GM12878 (cell line): Measurements from ENCODE around the gene ARHGAP20. TPM values are rescaled to one million over a fixed set of nuclear protein-coding genes. Genes with fewer than 3 reads are reported as not detected.

Source experiments
- ATAC-seq: fragments of 200-7000 bp; cut with Tn5 transposase; 3 replicates; pipeline ENCODE4 v1.9.1; 2020; ENCODE audit warnings: mild to moderate bottlenecking, moderate library complexity
- BruUV-seq: library from RNA; stranded (reverse); fragments of 400-500 nt; replicated peaks from 2 replicates; lab custom pipeline; 2021; lab: Mats Ljungman, UMichigan
- CTCF ChIA-PET: fragments of 300-600 bp; sonication (Branson Sonifier 250); formaldehyde crosslinking; extraction: SDS; loops from one replicate; lab custom pipeline; 2021; ENCODE audit warnings: inconsistent platforms; lab: Yijun Ruan, JAX
- POLR2A ChIA-PET: fragments of 350-600 bp; formaldehyde crosslinking; extraction: SDS; loops from one replicate; lab custom pipeline; 2021; ENCODE audit warnings: inconsistent platforms; lab: Charles Lee
- RAD21 ChIA-PET: fragments of 300-600 bp; sonication (Branson Sonifier 250); formaldehyde crosslinking; loops from one replicate; lab custom pipeline; 2023; ENCODE audit warnings: antibody characterized with exemption; ENCODE audit not compliant: unreplicated experiment; lab: Charles Lee
- SMC1A ChIA-PET: fragments of 300-600 bp; sonication (Branson Sonifier 250); formaldehyde crosslinking; loops from one replicate; lab custom pipeline; 2023; ENCODE audit not compliant: unreplicated experiment, uncharacterized antibody; lab: Charles Lee
- DNase-seq: peaks from one replicate; pipeline ENCODE4 v3.0.0-alpha.2; 2011; ENCODE audit warnings: low read depth, low spot score
- FAIRE-seq: peaks from 3 replicates; lab custom pipeline; 2011; peaks lifted over from hg19 to GRCh38; lab: Jason Lieb, UNC
- H2AFZ ChIP-seq: 2 replicates; pipeline ENCODE4 v1.6.0; 2011; ENCODE audit warnings: low read depth, low read length, control low read depth; ENCODE audit not compliant: control insufficient read depth
- H3K27ac ChIP-seq: 2 replicates; pipeline ENCODE4 v1.5.1; 2011; ENCODE audit warnings: control low read depth; ENCODE audit not compliant: control insufficient read depth, insufficient read depth
- H3K27me3 ChIP-seq, 2 experiments: replicated peaks in 1 of 2; 2 replicates each; pipeline versions ENCODE4 v1.6.0 to v1.6.1; 2011; ENCODE audit warnings: low read length in 1 of 2; ENCODE audit not compliant: control insufficient read depth in 2 of 2, insufficient read depth in 2 of 2
- H3K36me3 ChIP-seq, 2 experiments: 2 replicates each; pipeline ENCODE4 v1.5.1; 2011; ENCODE audit warnings: low read length in 1 of 2; ENCODE audit not compliant: control insufficient read depth in 2 of 2, insufficient read depth in 2 of 2
- H3K4me1 ChIP-seq: 2 replicates; pipeline ENCODE4 v1.6.1; 2011; ENCODE audit warnings: mild to moderate bottlenecking, low read length, moderate library complexity, mixed read lengths; ENCODE audit not compliant: control insufficient read depth, insufficient read depth
- H3K4me2 ChIP-seq: 2 replicates; pipeline ENCODE4 v1.6.0; 2011; ENCODE audit warnings: control low read depth; ENCODE audit not compliant: control insufficient read depth, insufficient read depth
- H3K4me3 ChIP-seq: fragments of 200-600 bp; sonication (generic); 2 replicates; pipeline ENCODE4 v1.5.1; 2016
- H3K79me2 ChIP-seq: 2 replicates; pipeline ENCODE4 v1.6.0; 2011; ENCODE audit warnings: low read length; ENCODE audit not compliant: control insufficient read depth, insufficient read depth
- H3K9ac ChIP-seq: 2 replicates; pipeline ENCODE4 v1.8.0; 2011; ENCODE audit warnings: low read length, control low read depth, mixed read lengths; ENCODE audit not compliant: control insufficient read depth, insufficient read depth
- H3K9me3 ChIP-seq: replicated peaks from 3 replicates; pipeline ENCODE4 v1.5.1; 2011; ENCODE audit warnings: mild to moderate bottlenecking, low read length; ENCODE audit not compliant: control insufficient read depth, insufficient read depth
- H4K20me1 ChIP-seq: 2 replicates; pipeline ENCODE4 v1.6.0; 2011; ENCODE audit not compliant: control insufficient read depth, insufficient read depth
- CREM ChIP-seq: IDR thresholded peaks from 2 replicates; pipeline ENCODE4 v1.6.1; 2014; ENCODE audit warnings: antibody characterized with exemption, low read depth
- JUNB ChIP-seq: IDR thresholded peaks from 2 replicates; pipeline ENCODE4 v1.6.1; 2016; ENCODE audit warnings: antibody characterized with exemption, mild to moderate bottlenecking
- KDM1A ChIP-seq: fragments of 200-600 bp; sonication (generic); IDR thresholded peaks from 2 replicates; pipeline ENCODE4 v1.6.1; 2016; ENCODE audit warnings: borderline replicate concordance
- LARP7 ChIP-seq: fragments of 450-650 bp; IDR thresholded peaks from 2 replicates; pipeline ENCODE4 v1.6.1; 2017; ENCODE audit warnings: mild to moderate bottlenecking
- MYC ChIP-seq: IDR thresholded peaks from 2 replicates; pipeline ENCODE4 v1.6.1; 2011; ENCODE audit warnings: mild to moderate bottlenecking, low read length, moderate library complexity, inconsistent platforms; ENCODE audit not compliant: insufficient read depth, insufficient replicate concordance, insufficient read length, severe bottlenecking
- RELA ChIP-seq: fragments of 450-650 bp; IDR thresholded peaks from 2 replicates; pipeline ENCODE4 v1.8.0; 2014; ENCODE audit warnings: borderline replicate concordance; ENCODE audit not compliant: partially characterized antibody
- STAT3 ChIP-seq: IDR thresholded peaks from 2 replicates; pipeline ENCODE4 v1.6.1; 2011; ENCODE audit warnings: low read depth, low read length, improper control_type of control experiment
- TAF1 ChIP-seq: IDR thresholded peaks from 2 replicates; pipeline ENCODE4 v1.6.1; 2011; ENCODE audit warnings: mild to moderate bottlenecking, low read depth, low read length, borderline replicate concordance
- TCF3 ChIP-seq: IDR thresholded peaks from 2 replicates; pipeline ENCODE4 v1.6.1; 2012; ENCODE audit warnings: low read depth, mild to moderate bottlenecking, low read length, borderline replicate concordance; ENCODE audit not compliant: insufficient read depth
- TCF7 ChIP-seq: IDR thresholded peaks from 2 replicates; pipeline ENCODE4 v1.6.1; 2014; ENCODE audit warnings: antibody characterized with exemption, borderline replicate concordance
- YY1 ChIP-seq: IDR thresholded peaks from 2 replicates; pipeline ENCODE4 v1.6.1; 2011; ENCODE audit warnings: low read depth, mild to moderate bottlenecking, low read length
- ZBED1 ChIP-seq: IDR thresholded peaks from 2 replicates; pipeline ENCODE4 v1.6.1; 2016; ENCODE audit warnings: borderline replicate concordance
- ZNF622 ChIP-seq: fragments of 450-650 bp; IDR thresholded peaks from 2 replicates; pipeline ENCODE4 v1.6.1; 2017; ENCODE audit warnings: mild to moderate bottlenecking, inconsistent platforms
- ZSCAN29 ChIP-seq: fragments of 450-650 bp; IDR thresholded peaks from 2 replicates; pipeline ENCODE4 v1.6.1; 2017; ENCODE audit warnings: mild to moderate bottlenecking, moderate library complexity
- WGBS: methylation state at CpG from one replicate; pipeline ENCODE4 v1.1.6; 2016; ENCODE audit warnings: low lambda C conversion rate; ENCODE audit not compliant: insufficient replicate concordance, insufficient coverage; ENCODE audit errors: missing lambda C conversion rate; 5-methylcytosine and 5-hydroxymethylcytosine counted together
- in situ Hi-C: fragments of 300-500 bp; cut with MboI; formaldehyde crosslinking; loops from 9 replicates; pipeline ENCODE4 v1.14.3; 2018; ENCODE audit warnings: mixed read lengths
- intact Hi-C: fragments of 100-400 bp; cut with micrococcal nuclease; formaldehyde crosslinking; loops from one replicate; pipeline ENCODE4 v1.14.2; 2022; ENCODE audit not compliant: unreplicated experiment
- polyA plus RNA-seq, 11 experiments: library from polyadenylated mRNA; depleted of rRNA in 4 of 11; unstranded in 6 of 11; stranded (reverse) in 5 of 11; fragments of >200 nt; fragmentation: Nextera tagmentation in 4 of 11; fragmentation: Illumina TruSeq in 1 of 11; extraction: Ambion mirVana in 4 of 11; extraction: Trizol in 1 of 11; gene quantifications; 1 replicate in 1 of 11; 2 replicates in 10 of 11; pipeline versions ENCODE4 v1.2.1 to v1.2.3, GENCODE V29; 2011 to 2016; ENCODE audit warnings: inconsistent platforms in 2 of 11, missing spikeins in 2 of 11, low read depth in 1 of 11
- total RNA-seq, 4 experiments: library from RNA; depleted of rRNA in 3 of 4; stranded (reverse); fragments of >200 nt in 3 of 4; fragmentation: Illumina TruSeq in 1 of 4; extraction: Trizol in 1 of 4; gene quantifications; 2 replicates each; pipeline versions ENCODE4 v1.2.1 to v1.2.3, GENCODE V29; 2013 to 2021
- TF ChIP-seq, protein P1 (sequence below): IDR thresholded peaks from 2 replicates; pipeline ENCODE4 v1.6.1; 2012; ENCODE audit warnings: low read depth, low read length, improper control_type of control experiment
- TF ChIP-seq, protein P2 (sequence below): IDR thresholded peaks from 2 replicates; pipeline ENCODE4 v1.6.1; 2011; ENCODE audit warnings: mild to moderate bottlenecking, low read depth, low read length, moderate library complexity; ENCODE audit not compliant: insufficient replicate concordance
- TF ChIP-seq, protein P3 (sequence below): IDR thresholded peaks from 2 replicates; pipeline ENCODE4 v1.6.1; 2012; ENCODE audit warnings: low read depth, low read length, improper control_type of control experiment

The ARHGAP20 gene
- total and polyA plus RNA-seq, 10 of the 15 experiments (the other 5 are each of a cell fraction or from before 2014, with no cell fraction given), result 0.01 TPM; not detected in 9

DNA sequence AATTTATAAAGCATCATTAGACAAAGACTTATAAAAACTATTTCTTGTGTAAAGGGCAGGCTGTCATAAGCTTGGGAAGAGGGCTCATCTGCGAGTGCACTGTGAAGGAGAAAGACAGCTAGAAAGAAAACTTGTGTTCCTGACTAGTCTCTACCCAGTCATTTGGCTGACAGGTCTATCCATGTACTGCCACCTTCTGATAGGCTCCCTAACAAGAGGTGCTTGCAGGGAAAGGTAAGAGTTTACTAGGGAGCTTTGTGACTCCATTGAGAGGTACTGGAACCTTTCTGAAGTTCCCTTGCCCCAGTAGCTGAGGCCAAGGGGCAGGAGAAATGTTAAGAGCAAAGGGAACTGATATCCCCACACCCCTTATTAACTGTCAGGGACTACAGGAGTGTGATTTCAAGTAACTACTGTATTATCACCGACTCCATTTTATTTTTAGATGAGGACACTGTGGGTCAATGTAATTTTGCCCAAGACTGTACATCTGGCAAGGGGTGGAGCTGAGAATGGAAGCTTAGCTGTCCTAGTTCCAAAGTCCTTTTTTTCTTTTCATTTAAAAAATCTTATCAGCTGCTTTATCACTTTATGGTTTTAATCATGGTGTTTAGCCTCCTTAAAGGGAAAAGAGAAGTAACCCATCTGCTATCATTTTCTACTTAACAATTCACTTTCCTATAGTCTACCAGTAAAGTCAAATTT, 129.4 kb downstream of the ARHGAP20 start:
- SMC1A ChIA-PET, result interaction anchor here (0.9 kb wide), 1 partner anchor 29 kb away, joined by 3 read pairs; no protein-coding TSS in a partner anchor
- DNase-seq (no peak), ATAC-seq (no peak)
- no peaks in the 10 kb centered on the region for H3K36me3 ChIP-seq
- intact Hi-C loops, result no loop called here
- TF ChIP-seq TAF1 (no peak), STAT3 (no peak), YY1 (no peak), JUNB (no peak), KDM1A (no peak), LARP7 (no peak), TCF7 (no peak), ZBED1 (no peak), MYC (no peak), ZNF622 (no peak), CREM (no peak), RELA (no peak), TCF3 (no peak), ZSCAN29 (no peak)
- TF ChIP-seq, protein P1, sequence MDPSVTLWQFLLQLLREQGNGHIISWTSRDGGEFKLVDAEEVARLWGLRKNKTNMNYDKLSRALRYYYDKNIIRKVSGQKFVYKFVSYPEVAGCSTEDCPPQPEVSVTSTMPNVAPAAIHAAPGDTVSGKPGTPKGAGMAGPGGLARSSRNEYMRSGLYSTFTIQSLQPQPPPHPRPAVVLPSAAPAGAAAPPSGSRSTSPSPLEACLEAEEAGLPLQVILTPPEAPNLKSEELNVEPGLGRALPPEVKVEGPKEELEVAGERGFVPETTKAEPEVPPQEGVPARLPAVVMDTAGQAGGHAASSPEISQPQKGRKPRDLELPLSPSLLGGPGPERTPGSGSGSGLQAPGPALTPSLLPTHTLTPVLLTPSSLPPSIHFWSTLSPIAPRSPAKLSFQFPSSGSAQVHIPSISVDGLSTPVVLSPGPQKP, result no peak
- TF ChIP-seq, protein P2, sequence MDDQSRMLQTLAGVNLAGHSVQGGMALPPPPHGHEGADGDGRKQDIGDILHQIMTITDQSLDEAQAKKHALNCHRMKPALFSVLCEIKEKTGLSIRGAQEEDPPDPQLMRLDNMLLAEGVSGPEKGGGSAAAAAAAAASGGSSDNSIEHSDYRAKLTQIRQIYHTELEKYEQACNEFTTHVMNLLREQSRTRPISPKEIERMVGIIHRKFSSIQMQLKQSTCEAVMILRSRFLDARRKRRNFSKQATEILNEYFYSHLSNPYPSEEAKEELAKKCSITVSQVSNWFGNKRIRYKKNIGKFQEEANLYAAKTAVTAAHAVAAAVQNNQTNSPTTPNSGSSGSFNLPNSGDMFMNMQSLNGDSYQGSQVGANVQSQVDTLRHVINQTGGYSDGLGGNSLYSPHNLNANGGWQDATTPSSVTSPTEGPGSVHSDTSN, result no peak
- TF ChIP-seq, protein P3, sequence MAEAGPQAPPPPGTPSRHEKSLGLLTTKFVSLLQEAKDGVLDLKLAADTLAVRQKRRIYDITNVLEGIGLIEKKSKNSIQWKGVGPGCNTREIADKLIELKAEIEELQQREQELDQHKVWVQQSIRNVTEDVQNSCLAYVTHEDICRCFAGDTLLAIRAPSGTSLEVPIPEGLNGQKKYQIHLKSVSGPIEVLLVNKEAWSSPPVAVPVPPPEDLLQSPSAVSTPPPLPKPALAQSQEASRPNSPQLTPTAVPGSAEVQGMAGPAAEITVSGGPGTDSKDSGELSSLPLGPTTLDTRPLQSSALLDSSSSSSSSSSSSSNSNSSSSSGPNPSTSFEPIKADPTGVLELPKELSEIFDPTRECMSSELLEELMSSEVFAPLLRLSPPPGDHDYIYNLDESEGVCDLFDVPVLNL, result no peak
- TF ChIP-seq, all 136 proteins: peak for 0
- Histone ChIP-seq H3K4me3 (no peak overlapping the region), H4K20me1 (no peaks in the 10 kb centered on the region), H3K4me2 (no peak overlapping the region), H3K27ac (no peak overlapping the region), H2AFZ (no peak overlapping the region), H3K79me2 (no peaks in the 10 kb centered on the region), H3K4me1 (no peaks in the 10 kb centered on the region), H3K9ac (no peak overlapping the region), H3K9me3 (no peaks in the 10 kb centered on the region), H3K27me3 (no peaks in the 10 kb centered on the region; a peak in 1 of 4 replicates)
- BruUV-seq, result no TSS peak
- no peak for FAIRE-seq
- POLR2A ChIA-PET, result no interaction called here
- CTCF ChIA-PET, result no interaction called here
- in situ Hi-C loops, result no loop called here
- 4% methylated on average over 2 of the region's 2 CpGs for WGBS
- RAD21 ChIA-PET, result no interaction called here
